GM18951 (cell line): Measurements from ENCODE around the gene MLC1.

ENCODE experiments used
- POLR2A ChIP-seq: IDR thresholded peaks from 4 replicates; pipeline ENCODE4 v1.6.1; 2011; ENCODE audit warnings: mild to moderate bottlenecking; ENCODE audit not compliant: insufficient read length, insufficient read depth; ENCODE audit errors: extremely low read depth
- in situ Hi-C: fragments of 300-500 bp; cut with MboI; formaldehyde crosslinking; loops from one replicate; pipeline ENCODE4 v1.12.0; 2022; ENCODE audit warnings: low sequenced_read_pairs, mixed read lengths, inconsistent platforms; ENCODE audit not compliant: unreplicated experiment

Gene MLC1

GRCh38 chr22:50027639-50028537 lies 57.3 kb downstream of the MLC1 start:
- TF ChIP-seq POLR2A = no peak
- in situ Hi-C loops = loop anchor here (25.0 kb wide), 1 partner anchor 266 kb away; no protein-coding TSS in a partner anchor

GRCh38 chr22:50025993-50026392 lies 59.2 kb downstream of the MLC1 start:
- TF ChIP-seq POLR2A = no peak
- in situ Hi-C loops = loop anchor here (25.0 kb wide), 1 partner anchor 264 kb away; no protein-coding TSS in a partner anchor

- TF ChIP-seq POLR2A = no peak
- in situ Hi-C loops = no loop called here
Measured at GRCh38 chr22:50022171-50022819, 62.9 kb downstream of the MLC1 start.

GRCh38 chr22:50020606-50021005 lies 64.6 kb downstream of the MLC1 start:
- in situ Hi-C loops = no loop called here
- no peak for TF ChIP-seq POLR2A

- in situ Hi-C loops = no loop called here
- TF ChIP-seq POLR2A = no peak
Measured at GRCh38 chr22:50019316-50019715, 65.9 kb downstream of the MLC1 start.

GRCh38 chr22:50018608-50019285 lies 66.5 kb downstream of the MLC1 start:
- no peak for TF ChIP-seq POLR2A
- in situ Hi-C loops = no loop called here

GRCh38 chr22:50017701-50018224 lies 67.5 kb downstream of the MLC1 start:
- in situ Hi-C loops = no loop called here
- TF ChIP-seq POLR2A = no peak

GRCh38 chr22:50016988-50017700 lies 68.1 kb downstream of the MLC1 start:
- in situ Hi-C loops = no loop called here
- peak; percentile 51 for TF ChIP-seq POLR2A

- in situ Hi-C loops = no loop called here
- TF ChIP-seq POLR2A = no peak
Measured at GRCh38 chr22:50016308-50016987, 68.8 kb downstream of the MLC1 start.

GRCh38 chr22:50015451-50016307 lies 69.5 kb downstream of the MLC1 start:
- TF ChIP-seq POLR2A = no peak
- in situ Hi-C loops = no loop called here

- TF ChIP-seq POLR2A = no peak
- in situ Hi-C loops = no loop called here
Measured at GRCh38 chr22:50014655-50015401, 70.4 kb downstream of the MLC1 start.
